Esophagus muscularis mucosa (tissue), 4 donors: Measurements from ENCODE around the gene GNPAT. TPM values are rescaled to one million over a fixed set of nuclear protein-coding genes. Genes with fewer than 3 reads are reported as not detected.

Experiments used
- DNase-seq: peaks from one replicate; pipeline ENCODE4 v3.0.0-alpha.2; 2017; ENCODE audit errors: extremely low spot score
- H3K27ac ChIP-seq, 4 donors: fragments of 200-600 bp; sonication (generic); replicated peaks in 1 of 4; 1 replicate in 3 of 4; 2 replicates in 1 of 4; pipeline ENCODE4 v1.5.1; 2016 to 2019; ENCODE audit warnings: mild to moderate bottlenecking in 1 of 4
- H3K27me3 ChIP-seq, 4 donors: fragments of 200-600 bp; sonication (generic); one replicate each; pipeline versions ENCODE4 v1.5.1 to v1.6.0; 2016 to 2019
- H3K36me3 ChIP-seq, 4 donors: fragments of 200-600 bp; sonication (generic); one replicate each; pipeline ENCODE4 v1.5.1; 2016 to 2019
- H3K4me1 ChIP-seq, 4 donors: fragments of 200-600 bp; sonication (generic); one replicate each; pipeline ENCODE4 v1.5.1; 2016 to 2019
- H3K4me3 ChIP-seq, 4 donors: fragments of 200-600 bp; sonication (generic); 1 replicate in 2 of 4; 2 replicates in 2 of 4; pipeline ENCODE4 v1.5.1; 2016 to 2019; ENCODE audit warnings: mild to moderate bottlenecking in 4 of 4, moderate library complexity in 1 of 4
- H3K9me3 ChIP-seq, 4 donors: fragments of 200-600 bp; sonication (generic); 1 replicate in 3 of 4; 2 replicates in 1 of 4; pipeline ENCODE4 v1.5.1; 2016 to 2019
- CTCF ChIP-seq, 3 experiments: fragments of 200-600 bp in 2 of 3; fragments of 450-650 bp in 1 of 3; sonication (generic) in 2 of 3; IDR thresholded peaks; one replicate each; pipeline ENCODE4 v1.5.1; 2017 to 2019; ENCODE audit warnings: antibody characterized with exemption in 3 of 3, mild to moderate bottlenecking in 2 of 3, moderate library complexity in 1 of 3
- EP300 ChIP-seq: sonication (generic); formaldehyde crosslinking; IDR thresholded peaks from one replicate; pipeline ENCODE4 v1.6.1; 2017; ENCODE audit warnings: antibody characterized with exemption
- POLR2A ChIP-seq: fragments of 450-650 bp; IDR thresholded peaks from one replicate; pipeline ENCODE4 v1.6.1; 2017; ENCODE audit warnings: antibody characterized with exemption, moderate library complexity, mild to moderate bottlenecking, low read depth
- POLR2AphosphoS5 ChIP-seq, 2 donors: sonication (generic); formaldehyde crosslinking; IDR thresholded peaks; one replicate each; pipeline ENCODE4 v1.6.1; 2017; ENCODE audit warnings: antibody characterized with exemption in 2 of 2
- WGBS: methylation state at CpG from one replicate; pipeline ENCODE4 v1.1.5; 2018; 5-methylcytosine and 5-hydroxymethylcytosine counted together
- intact Hi-C: fragments of 100-400 bp; cut with DNase I; formaldehyde crosslinking; loops from one replicate; pipeline ENCODE4 v1.15.1; 2023
- total RNA-seq, 4 donors: library from RNA; depleted of rRNA; stranded (reverse); fragments of >200 nt; gene quantifications; one replicate each; pipeline versions ENCODE4 v1.1.0 to v1.2.1, GENCODE V29; 2016

GNPAT gene
- total RNA-seq, 4 donors from 2014 or later = 40.3 to 52.3 (median 47.2) TPM

GRCh38 chr1:231194843-231195516 is 46.0 kb upstream of the GNPAT start:
- intact Hi-C loops = no loop called here
- peaks cover 0 to 3% (median 0%) of the 10 kb centered on the region in 4 donors for H3K9me3 ChIP-seq
- 71% methylated on average over 7 of the region's 8 CpGs for WGBS
- no peak overlapping the region for H3K4me3 ChIP-seq
- TF ChIP-seq EP300 (no peak), CTCF (IDR thresholded peaks at IDR 0.05) (no peak), POLR2A (no peak), POLR2AphosphoS5 (IDR thresholded peaks at IDR 0.05) (no peak)
- H3K27ac ChIP-seq = no peak overlapping the region
- no peaks in the 10 kb centered on the region for H3K36me3 ChIP-seq
- H3K27me3 ChIP-seq = peaks cover 0 to 79% (median 0%) of the 10 kb centered on the region in 4 donors
- no peak for DNase-seq
- peaks cover 0 to 6% (median 3%) of the 10 kb centered on the region in 4 donors for H3K4me1 ChIP-seq

DNA sequence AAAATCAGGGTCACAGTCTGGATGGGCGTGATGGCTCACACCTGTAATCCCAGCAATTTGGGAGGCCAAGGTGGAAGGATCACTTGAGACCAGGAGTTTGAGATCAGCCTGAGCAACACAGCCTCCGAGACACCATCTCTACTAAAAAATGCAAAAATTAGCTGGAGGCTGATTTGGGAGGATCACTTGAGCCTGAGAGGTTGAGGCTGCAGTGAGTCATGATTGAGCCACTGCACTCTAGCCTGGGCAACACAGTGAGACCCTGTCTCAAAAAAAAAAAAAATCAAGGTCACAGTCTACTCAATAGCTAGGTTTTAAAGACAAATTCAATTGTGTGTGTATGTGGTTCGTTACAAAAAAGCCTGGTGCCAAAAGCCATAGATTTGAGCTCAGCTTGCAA is 44.7 kb upstream of the GNPAT start:
- Histone ChIP-seq H3K4me1 (peaks cover 0 to 6% (median 3%) of the 10 kb centered on the region in 4 donors), H3K4me3 (no peak overlapping the region), H3K9me3 (no peaks in the 10 kb centered on the region), H3K27me3 (peaks cover 0 to 80% (median 0%) of the 10 kb centered on the region in 4 donors), H3K36me3 (no peaks in the 10 kb centered on the region), H3K27ac (no peak overlapping the region)
- TF ChIP-seq CTCF (IDR thresholded peaks at IDR 0.05) (no peak), POLR2A (no peak), POLR2AphosphoS5 (IDR thresholded peaks at IDR 0.05) (no peak), EP300 (no peak)
- DNase-seq = no peak
- intact Hi-C loops = no loop called here
- WGBS = 88% methylated on average over 3 of the region's 3 CpGs

GRCh38 chr1:231196728-231197127 is 44.3 kb upstream of the GNPAT start:
- intact Hi-C loops = no loop called here
- peaks cover 0 to 82% (median 0%) of the 10 kb centered on the region in 4 donors for H3K27me3 ChIP-seq
- no peak overlapping the region for H3K4me3 ChIP-seq
- no peak overlapping the region for H3K27ac ChIP-seq
- 80% methylated on average over 2 of the region's 2 CpGs for WGBS
- H3K36me3 ChIP-seq = no peaks in the 10 kb centered on the region
- no peak for DNase-seq
- no peaks in the 10 kb centered on the region for H3K9me3 ChIP-seq
- peaks cover 0 to 6% (median 3%) of the 10 kb centered on the region in 4 donors for H3K4me1 ChIP-seq
- TF ChIP-seq POLR2AphosphoS5 (IDR thresholded peaks at IDR 0.05) (no peak), EP300 (no peak), CTCF (IDR thresholded peaks at IDR 0.05) (no peak), POLR2A (no peak)

- H3K4me1 ChIP-seq = peaks cover 0 to 3% (median 0%) of the 10 kb centered on the region in 4 donors
- H3K27ac ChIP-seq = no peak overlapping the region
- H3K4me3 ChIP-seq = no peak overlapping the region
- DNase-seq = no peak
- no peaks in the 10 kb centered on the region for H3K9me3 ChIP-seq
- WGBS = 97% methylated on average over 7 of the region's 7 CpGs
- intact Hi-C loops = no loop called here
- H3K36me3 ChIP-seq = no peaks in the 10 kb centered on the region
- H3K27me3 ChIP-seq = peaks cover 0 to 66% (median 0%) of the 10 kb centered on the region in 4 donors
- TF ChIP-seq POLR2AphosphoS5 (IDR thresholded peaks at IDR 0.05) (no peak), POLR2A (no peak), CTCF (IDR thresholded peaks at IDR 0.05) (no peak), EP300 (no peak)
These were observed 41.1 kb upstream of the GNPAT start for GRCh38 chr1:231199868-231200267.
